GM12878 (cell line): ENCODE data around the gene MBOAT2. TPM values are rescaled to one million over a fixed set of nuclear protein-coding genes. Genes with fewer than 3 reads are reported as not detected.

ENCODE experiments used
- HCFC1 ChIP-seq: fragments of 150-350 bp; IDR thresholded peaks from 2 replicates; pipeline ENCODE4 v1.6.1; 2014; ENCODE audit warnings: low read length
- PML ChIP-seq: IDR thresholded peaks from 2 replicates; pipeline ENCODE4 v1.6.1; 2012; ENCODE audit warnings: low read length, inconsistent platforms
- SUZ12 ChIP-seq: fragments of 200-600 bp; sonication (generic); IDR thresholded peaks from one replicate; pipeline ENCODE4 v1.6.1; 2018; ENCODE audit warnings: antibody characterized with exemption, mild to moderate bottlenecking; ENCODE audit not compliant: unreplicated experiment
- ZNF274 ChIP-seq: IDR thresholded peaks from one replicate; pipeline ENCODE4 v1.8.0; 2011; ENCODE audit not compliant: insufficient read length, insufficient read depth
- polyA plus RNA-seq, 11 experiments: library from polyadenylated mRNA; depleted of rRNA in 4 of 11; unstranded in 6 of 11; stranded (reverse) in 5 of 11; fragments of >200 nt; fragmentation: Nextera tagmentation in 4 of 11; fragmentation: Illumina TruSeq in 1 of 11; extraction: Ambion mirVana in 4 of 11; extraction: Trizol in 1 of 11; gene quantifications; 1 replicate in 1 of 11; 2 replicates in 10 of 11; pipeline versions ENCODE4 v1.2.1 to v1.2.3, GENCODE V29; 2011 to 2016; ENCODE audit warnings: inconsistent platforms in 2 of 11, missing spikeins in 2 of 11, low read depth in 1 of 11
- total RNA-seq, 4 experiments: library from RNA; depleted of rRNA in 3 of 4; stranded (reverse); fragments of >200 nt in 3 of 4; fragmentation: Illumina TruSeq in 1 of 4; extraction: Trizol in 1 of 4; gene quantifications; 2 replicates each; pipeline versions ENCODE4 v1.2.1 to v1.2.3, GENCODE V29; 2013 to 2021
- TF ChIP-seq, protein P1 (sequence below): IDR thresholded peaks from 2 replicates; pipeline ENCODE4 v1.6.1; 2012; ENCODE audit warnings: low read depth, low read length, improper control_type of control experiment
- TF ChIP-seq, protein P2 (sequence below): fragments of 450-650 bp; formaldehyde crosslinking; IDR thresholded peaks from 2 replicates; pipeline ENCODE4 v1.5.0; 2022; ENCODE audit warnings: mild to moderate bottlenecking, missing genetic modification characterization
- TF ChIP-seq, protein P3 (sequence below): IDR thresholded peaks from 2 replicates; pipeline ENCODE4 v1.6.1; 2012; ENCODE audit warnings: mild to moderate bottlenecking, low read depth, low read length
- TF ChIP-seq, protein P4 (sequence below): fragments of 450-650 bp; conservative IDR thresholded peaks from 2 replicates; pipeline ENCODE4 v1.6.1; 2017; ENCODE audit warnings: mild to moderate bottlenecking, moderate library complexity
- TF ChIP-seq, protein P5 (sequence below): fragments of 450-650 bp; IDR thresholded peaks from 2 replicates; pipeline ENCODE4 v1.6.1; 2018; ENCODE audit warnings: mild to moderate bottlenecking, low read depth, moderate library complexity; ENCODE audit not compliant: partially characterized antibody

Gene MBOAT2
- total and polyA plus RNA-seq, 10 of the 15 experiments (the other 5 are each of a cell fraction or from before 2014, with no cell fraction given): 0.08 to 40.6 (median 1.8) TPM

DNA sequence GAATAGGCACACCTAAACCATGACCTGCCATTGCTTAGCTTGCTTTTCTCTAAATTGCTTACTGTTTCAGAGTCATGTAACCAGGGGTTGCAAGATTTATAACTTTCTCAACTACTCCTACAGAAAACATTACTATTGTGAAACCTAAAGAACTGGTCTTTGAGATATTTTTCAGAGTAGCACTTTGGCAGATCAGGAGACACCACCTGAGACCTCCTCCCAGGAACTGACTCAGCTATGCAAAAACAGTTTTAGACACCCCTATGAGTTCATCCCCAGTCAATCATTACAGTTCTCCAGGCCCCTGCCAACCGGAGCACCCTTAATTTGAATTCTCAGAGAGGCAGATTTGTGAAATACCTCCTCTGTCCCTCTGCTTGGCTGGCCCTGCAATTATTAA, 80.3 kb downstream of the MBOAT2 start (continued):
- TF ChIP-seq, protein P1, sequence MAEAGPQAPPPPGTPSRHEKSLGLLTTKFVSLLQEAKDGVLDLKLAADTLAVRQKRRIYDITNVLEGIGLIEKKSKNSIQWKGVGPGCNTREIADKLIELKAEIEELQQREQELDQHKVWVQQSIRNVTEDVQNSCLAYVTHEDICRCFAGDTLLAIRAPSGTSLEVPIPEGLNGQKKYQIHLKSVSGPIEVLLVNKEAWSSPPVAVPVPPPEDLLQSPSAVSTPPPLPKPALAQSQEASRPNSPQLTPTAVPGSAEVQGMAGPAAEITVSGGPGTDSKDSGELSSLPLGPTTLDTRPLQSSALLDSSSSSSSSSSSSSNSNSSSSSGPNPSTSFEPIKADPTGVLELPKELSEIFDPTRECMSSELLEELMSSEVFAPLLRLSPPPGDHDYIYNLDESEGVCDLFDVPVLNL: no peak
- TF ChIP-seq, protein P2, sequence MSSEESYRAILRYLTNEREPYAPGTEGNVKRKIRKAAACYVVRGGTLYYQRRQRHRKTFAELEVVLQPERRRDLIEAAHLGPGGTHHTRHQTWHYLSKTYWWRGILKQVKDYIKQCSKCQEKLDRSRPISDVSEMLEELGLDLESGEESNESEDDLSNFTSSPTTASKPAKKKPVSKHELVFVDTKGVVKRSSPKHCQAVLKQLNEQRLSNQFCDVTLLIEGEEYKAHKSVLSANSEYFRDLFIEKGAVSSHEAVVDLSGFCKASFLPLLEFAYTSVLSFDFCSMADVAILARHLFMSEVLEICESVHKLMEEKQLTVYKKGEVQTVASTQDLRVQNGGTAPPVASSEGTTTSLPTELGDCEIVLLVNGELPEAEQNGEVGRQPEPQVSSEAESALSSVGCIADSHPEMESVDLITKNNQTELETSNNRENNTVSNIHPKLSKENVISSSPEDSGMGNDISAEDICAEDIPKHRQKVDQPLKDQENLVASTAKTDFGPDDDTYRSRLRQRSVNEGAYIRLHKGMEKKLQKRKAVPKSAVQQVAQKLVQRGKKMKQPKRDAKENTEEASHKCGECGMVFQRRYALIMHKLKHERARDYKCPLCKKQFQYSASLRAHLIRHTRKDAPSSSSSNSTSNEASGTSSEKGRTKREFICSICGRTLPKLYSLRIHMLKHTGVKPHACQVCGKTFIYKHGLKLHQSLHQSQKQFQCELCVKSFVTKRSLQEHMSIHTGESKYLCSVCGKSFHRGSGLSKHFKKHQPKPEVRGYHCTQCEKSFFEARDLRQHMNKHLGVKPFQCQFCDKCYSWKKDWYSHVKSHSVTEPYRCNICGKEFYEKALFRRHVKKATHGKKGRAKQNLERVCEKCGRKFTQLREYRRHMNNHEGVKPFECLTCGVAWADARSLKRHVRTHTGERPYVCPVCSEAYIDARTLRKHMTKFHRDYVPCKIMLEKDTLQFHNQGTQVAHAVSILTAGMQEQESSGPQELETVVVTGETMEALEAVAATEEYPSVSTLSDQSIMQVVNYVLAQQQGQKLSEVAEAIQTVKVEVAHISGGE (CRISPR knock-in tag): no peak
- TF ChIP-seq SUZ12 (no peak), ZNF274 (no peak), PML (no peak), HCFC1 (no peak)
- TF ChIP-seq, protein P3, sequence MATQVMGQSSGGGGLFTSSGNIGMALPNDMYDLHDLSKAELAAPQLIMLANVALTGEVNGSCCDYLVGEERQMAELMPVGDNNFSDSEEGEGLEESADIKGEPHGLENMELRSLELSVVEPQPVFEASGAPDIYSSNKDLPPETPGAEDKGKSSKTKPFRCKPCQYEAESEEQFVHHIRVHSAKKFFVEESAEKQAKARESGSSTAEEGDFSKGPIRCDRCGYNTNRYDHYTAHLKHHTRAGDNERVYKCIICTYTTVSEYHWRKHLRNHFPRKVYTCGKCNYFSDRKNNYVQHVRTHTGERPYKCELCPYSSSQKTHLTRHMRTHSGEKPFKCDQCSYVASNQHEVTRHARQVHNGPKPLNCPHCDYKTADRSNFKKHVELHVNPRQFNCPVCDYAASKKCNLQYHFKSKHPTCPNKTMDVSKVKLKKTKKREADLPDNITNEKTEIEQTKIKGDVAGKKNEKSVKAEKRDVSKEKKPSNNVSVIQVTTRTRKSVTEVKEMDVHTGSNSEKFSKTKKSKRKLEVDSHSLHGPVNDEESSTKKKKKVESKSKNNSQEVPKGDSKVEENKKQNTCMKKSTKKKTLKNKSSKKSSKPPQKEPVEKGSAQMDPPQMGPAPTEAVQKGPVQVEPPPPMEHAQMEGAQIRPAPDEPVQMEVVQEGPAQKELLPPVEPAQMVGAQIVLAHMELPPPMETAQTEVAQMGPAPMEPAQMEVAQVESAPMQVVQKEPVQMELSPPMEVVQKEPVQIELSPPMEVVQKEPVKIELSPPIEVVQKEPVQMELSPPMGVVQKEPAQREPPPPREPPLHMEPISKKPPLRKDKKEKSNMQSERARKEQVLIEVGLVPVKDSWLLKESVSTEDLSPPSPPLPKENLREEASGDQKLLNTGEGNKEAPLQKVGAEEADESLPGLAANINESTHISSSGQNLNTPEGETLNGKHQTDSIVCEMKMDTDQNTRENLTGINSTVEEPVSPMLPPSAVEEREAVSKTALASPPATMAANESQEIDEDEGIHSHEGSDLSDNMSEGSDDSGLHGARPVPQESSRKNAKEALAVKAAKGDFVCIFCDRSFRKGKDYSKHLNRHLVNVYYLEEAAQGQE: no peak
- TF ChIP-seq, protein P4, sequence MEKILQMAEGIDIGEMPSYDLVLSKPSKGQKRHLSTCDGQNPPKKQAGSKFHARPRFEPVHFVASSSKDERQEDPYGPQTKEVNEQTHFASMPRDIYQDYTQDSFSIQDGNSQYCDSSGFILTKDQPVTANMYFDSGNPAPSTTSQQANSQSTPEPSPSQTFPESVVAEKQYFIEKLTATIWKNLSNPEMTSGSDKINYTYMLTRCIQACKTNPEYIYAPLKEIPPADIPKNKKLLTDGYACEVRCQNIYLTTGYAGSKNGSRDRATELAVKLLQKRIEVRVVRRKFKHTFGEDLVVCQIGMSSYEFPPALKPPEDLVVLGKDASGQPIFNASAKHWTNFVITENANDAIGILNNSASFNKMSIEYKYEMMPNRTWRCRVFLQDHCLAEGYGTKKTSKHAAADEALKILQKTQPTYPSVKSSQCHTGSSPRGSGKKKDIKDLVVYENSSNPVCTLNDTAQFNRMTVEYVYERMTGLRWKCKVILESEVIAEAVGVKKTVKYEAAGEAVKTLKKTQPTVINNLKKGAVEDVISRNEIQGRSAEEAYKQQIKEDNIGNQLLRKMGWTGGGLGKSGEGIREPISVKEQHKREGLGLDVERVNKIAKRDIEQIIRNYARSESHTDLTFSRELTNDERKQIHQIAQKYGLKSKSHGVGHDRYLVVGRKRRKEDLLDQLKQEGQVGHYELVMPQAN: no peak
- TF ChIP-seq, protein P5, sequence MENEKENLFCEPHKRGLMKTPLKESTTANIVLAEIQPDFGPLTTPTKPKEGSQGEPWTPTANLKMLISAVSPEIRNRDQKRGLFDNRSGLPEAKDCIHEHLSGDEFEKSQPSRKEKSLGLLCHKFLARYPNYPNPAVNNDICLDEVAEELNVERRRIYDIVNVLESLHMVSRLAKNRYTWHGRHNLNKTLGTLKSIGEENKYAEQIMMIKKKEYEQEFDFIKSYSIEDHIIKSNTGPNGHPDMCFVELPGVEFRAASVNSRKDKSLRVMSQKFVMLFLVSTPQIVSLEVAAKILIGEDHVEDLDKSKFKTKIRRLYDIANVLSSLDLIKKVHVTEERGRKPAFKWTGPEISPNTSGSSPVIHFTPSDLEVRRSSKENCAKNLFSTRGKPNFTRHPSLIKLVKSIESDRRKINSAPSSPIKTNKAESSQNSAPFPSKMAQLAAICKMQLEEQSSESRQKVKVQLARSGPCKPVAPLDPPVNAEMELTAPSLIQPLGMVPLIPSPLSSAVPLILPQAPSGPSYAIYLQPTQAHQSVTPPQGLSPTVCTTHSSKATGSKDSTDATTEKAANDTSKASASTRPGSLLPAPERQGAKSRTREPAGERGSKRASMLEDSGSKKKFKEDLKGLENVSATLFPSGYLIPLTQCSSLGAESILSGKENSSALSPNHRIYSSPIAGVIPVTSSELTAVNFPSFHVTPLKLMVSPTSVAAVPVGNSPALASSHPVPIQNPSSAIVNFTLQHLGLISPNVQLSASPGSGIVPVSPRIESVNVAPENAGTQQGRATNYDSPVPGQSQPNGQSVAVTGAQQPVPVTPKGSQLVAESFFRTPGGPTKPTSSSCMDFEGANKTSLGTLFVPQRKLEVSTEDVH: no peak
